ENCODE data around the gene PGAP2.
"Not testable (repeated sequence)": the region's sequence is repeated elsewhere in the genome, so short reads cannot be mapped to it uniquely, and the experiment has no call there.

The PGAP2 gene

GRCh38 chr11:3808861-3809623 is 682 bp downstream of the PGAP2 start:
- peak; percentile 51 for DNase-seq

- no peak for DNase-seq
Observed at GRCh38 chr11:3809624-3809928, 1.2 kb downstream of the PGAP2 start.

GRCh38 chr11:3810446-3810845 is 2.1 kb downstream of the PGAP2 start:
- no peak for DNase-seq

GRCh38 chr11:3810951-3811350 is 2.6 kb downstream of the PGAP2 start:
- DNase-seq, result no peak

- not testable (repeated sequence) for DNase-seq
Observed at GRCh38 chr11:3814832-3815231, 6.5 kb downstream of the PGAP2 start.

GRCh38 chr11:3815845-3816244 is 7.5 kb downstream of the PGAP2 start:
- no peak for DNase-seq

GRCh38 chr11:3816673-3817072 is 8.3 kb downstream of the PGAP2 start:
- no peak for DNase-seq

GRCh38 chr11:3817181-3817800 is 8.9 kb downstream of the PGAP2 start:
- no peak for DNase-seq

- no peak for DNase-seq
Observed at GRCh38 chr11:3820971-3821370, 12.6 kb downstream of the PGAP2 start.

- no peak for DNase-seq
Observed at GRCh38 chr11:3822312-3822711, 14.0 kb downstream of the PGAP2 start.

- DNase-seq, result no peak
Observed at GRCh38 chr11:3823303-3823702, 14.9 kb downstream of the PGAP2 start.

- no peak for DNase-seq
Observed at GRCh38 chr11:3823762-3824506, 15.6 kb downstream of the PGAP2 start.

- peak; percentile 75 for DNase-seq
Observed at GRCh38 chr11:3824714-3825472, 16.5 kb downstream of the PGAP2 start.

GRCh38 chr11:3825473-3826154 is 17.3 kb downstream of the PGAP2 start:
- DNase-seq, result no peak

- no peak for DNase-seq
Observed at GRCh38 chr11:3826721-3827120, 18.4 kb downstream of the PGAP2 start.

GRCh38 chr11:3827434-3828186 is 19.2 kb downstream of the PGAP2 start:
- no peak for DNase-seq

- DNase-seq, result no peak
Observed at GRCh38 chr11:3830088-3830487, 21.7 kb downstream of the PGAP2 start.

- DNase-seq, result no peak
Observed at GRCh38 chr11:3830730-3831129, 22.4 kb downstream of the PGAP2 start.

GRCh38 chr11:3831378-3832239 is 23.2 kb downstream of the PGAP2 start:
- DNase-seq, result no peak

- no peak for DNase-seq
Observed at GRCh38 chr11:3832816-3833215, 24.5 kb downstream of the PGAP2 start.

- DNase-seq, result no peak
Observed at GRCh38 chr11:3833449-3833848, 25.1 kb downstream of the PGAP2 start.
